ENCODE results near the gene DISC1. TPM values are rescaled to one million over a fixed set of nuclear protein-coding genes. Genes with fewer than 3 reads are reported as not detected.
"Not testable (repeated sequence)": the region's sequence is repeated elsewhere in the genome, so short reads cannot be mapped to it uniquely, and the experiment has no call there.

Gene DISC1
- total RNA-seq, 2 experiments from 2014 or later = 17.5 to 18.0 TPM

DNA sequence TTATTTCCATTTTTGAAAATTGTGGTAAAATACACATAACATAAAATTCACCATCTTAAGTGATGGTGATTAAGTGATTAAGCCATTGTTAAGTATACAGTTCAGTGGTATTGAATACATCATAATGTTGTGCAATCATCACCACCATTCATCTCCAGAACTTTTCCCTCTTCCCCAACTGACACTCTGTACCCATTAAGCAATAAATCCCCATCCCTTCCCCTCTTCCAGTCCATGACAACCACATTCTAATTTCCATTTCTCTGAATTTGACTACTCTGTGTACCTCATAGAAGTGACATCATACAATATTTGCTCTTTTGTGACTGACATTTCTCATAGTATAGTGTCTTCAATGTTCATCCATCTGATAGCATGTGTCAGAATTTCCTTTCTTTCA is 124.8 kb downstream of the DISC1 start:
- no peak for DNase-seq
- Mint-ChIP-seq H3K4me3 (no peak overlapping the region), H3K27ac (no peak overlapping the region), H3K4me1 (no peaks in the 10 kb centered on the region), H3K9me3 (peaks cover 8% of the 10 kb centered on the region), H3K36me3 (ENCODE audit: low read depth) (peaks cover 36% of the 10 kb centered on the region), H3K27me3 (no peaks in the 10 kb centered on the region)
- ChIA-PET POLR2A (no interaction called here), CTCF (no interaction called here)

DNA sequence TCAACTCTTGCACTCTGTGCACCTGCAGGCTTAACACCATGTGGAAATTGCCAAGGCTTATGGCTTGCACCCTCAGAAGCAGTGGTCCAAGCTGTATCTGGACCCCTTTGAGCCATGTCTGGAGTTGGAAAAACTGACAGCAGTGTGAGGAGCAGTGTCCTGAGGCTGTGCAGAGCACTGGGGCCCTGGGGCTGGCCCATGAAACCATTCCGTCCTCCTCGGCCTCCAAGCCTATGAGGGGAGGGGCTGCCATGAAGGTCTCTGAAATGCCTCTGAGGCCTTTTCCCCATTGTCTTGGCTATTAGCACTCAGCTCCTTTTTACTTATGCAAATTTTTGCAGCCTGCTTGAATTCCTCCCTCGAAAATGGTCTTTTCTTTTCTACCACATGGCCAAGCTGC is 126.7 kb downstream of the DISC1 start:
- H3K4me3 Mint-ChIP-seq = no peak overlapping the region
- H3K36me3 Mint-ChIP-seq (ENCODE audit: low read depth) = peaks cover 36% of the 10 kb centered on the region
- H3K4me1 Mint-ChIP-seq = no peaks in the 10 kb centered on the region
- POLR2A ChIA-PET = no interaction called here
- DNase-seq = no peak
- no peaks in the 10 kb centered on the region for H3K27me3 Mint-ChIP-seq
- H3K27ac Mint-ChIP-seq = no peak overlapping the region
- H3K9me3 Mint-ChIP-seq = peaks cover 8% of the 10 kb centered on the region
- CTCF ChIA-PET = no interaction called here

DNA sequence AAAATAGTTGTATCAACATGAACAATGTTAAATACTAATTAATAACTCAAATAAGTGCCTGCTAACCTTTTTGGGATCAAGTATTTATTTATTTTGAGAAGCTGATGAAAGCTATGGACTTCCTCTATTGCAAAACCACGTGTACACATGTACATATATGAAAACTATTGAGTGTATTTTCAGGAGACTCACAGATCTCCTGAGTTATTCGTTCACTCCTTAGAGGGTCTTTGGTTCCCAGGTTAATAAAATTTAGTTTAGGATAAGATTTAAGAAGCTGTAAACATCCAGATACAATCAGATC is 130.5 kb downstream of the DISC1 start:
- POLR2A ChIA-PET = no interaction called here
- CTCF ChIA-PET = interaction anchor here (0.6 to 3.5 kb wide), 33 partner anchors 9 to 870 kb away, joined by 3 to 43 read pairs (median 5); partner anchors contain the start of gene DISC1
- no peak overlapping the region for H3K27ac Mint-ChIP-seq
- H3K4me1 Mint-ChIP-seq = no peaks in the 10 kb centered on the region
- H3K9me3 Mint-ChIP-seq = peaks cover 7% of the 10 kb centered on the region
- no peaks in the 10 kb centered on the region for H3K27me3 Mint-ChIP-seq
- H3K4me3 Mint-ChIP-seq = no peak overlapping the region
- H3K36me3 Mint-ChIP-seq (ENCODE audit: low read depth) = peaks cover 20% of the 10 kb centered on the region
- DNase-seq = no peak

DNA sequence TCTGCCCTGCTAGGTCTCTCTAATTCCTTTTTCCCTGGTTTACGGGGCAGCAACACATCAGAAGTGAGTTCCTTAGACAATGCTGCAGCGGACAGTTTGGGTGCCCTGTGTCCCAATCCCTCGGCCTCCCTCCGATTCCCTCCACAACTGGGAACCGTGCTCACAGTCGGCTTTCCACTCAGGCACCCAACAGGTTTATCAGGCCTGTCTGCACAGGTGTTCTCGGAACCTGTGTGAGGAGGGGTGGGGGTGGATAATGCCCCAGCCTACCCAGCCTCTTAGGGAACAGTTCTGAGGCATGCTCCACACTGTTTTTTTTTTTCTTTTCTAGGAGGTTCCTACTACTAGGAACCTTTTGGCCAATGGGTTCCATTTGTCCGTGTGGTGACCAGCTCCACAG is 131.2 kb downstream of the DISC1 start:
- ChIA-PET POLR2A (no interaction called here), CTCF (interaction anchor here (1.1 to 3.5 kb wide), 13 partner anchors 9 to 870 kb away, joined by 3 to 43 read pairs (median 8); no protein-coding TSS in a partner anchor)
- DNase-seq = no peak
- no peaks in the 10 kb centered on the region for H3K27me3 Mint-ChIP-seq
- peaks cover 2% of the 10 kb centered on the region for H3K9me3 Mint-ChIP-seq
- H3K36me3 Mint-ChIP-seq (ENCODE audit: low read depth) = peaks cover 14% of the 10 kb centered on the region
- H3K4me3 Mint-ChIP-seq = no peak overlapping the region
- H3K27ac Mint-ChIP-seq = no peak overlapping the region
- H3K4me1 Mint-ChIP-seq = no peaks in the 10 kb centered on the region

DNA sequence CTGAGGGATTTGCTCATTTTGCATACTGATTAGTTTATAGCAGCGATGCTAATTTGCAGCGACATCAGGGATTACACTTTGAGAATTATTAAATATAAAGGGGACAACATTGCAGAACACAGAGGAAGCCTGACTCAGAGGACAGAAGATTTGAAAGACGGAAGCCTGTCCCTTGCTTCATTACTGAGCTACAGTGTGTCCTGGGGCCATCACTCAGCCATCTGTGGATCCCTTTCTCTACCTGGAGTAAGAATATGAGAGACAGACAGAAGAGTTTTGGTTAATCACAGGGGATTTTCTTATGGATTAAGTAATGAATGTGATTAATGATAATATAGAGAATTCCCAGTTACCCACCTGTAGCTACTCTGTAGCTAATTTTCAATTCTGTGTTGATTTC is 134.7 kb downstream of the DISC1 start:
- no peaks in the 10 kb centered on the region for H3K4me1 Mint-ChIP-seq
- POLR2A ChIA-PET = no interaction called here
- no peak overlapping the region for H3K4me3 Mint-ChIP-seq

DNA sequence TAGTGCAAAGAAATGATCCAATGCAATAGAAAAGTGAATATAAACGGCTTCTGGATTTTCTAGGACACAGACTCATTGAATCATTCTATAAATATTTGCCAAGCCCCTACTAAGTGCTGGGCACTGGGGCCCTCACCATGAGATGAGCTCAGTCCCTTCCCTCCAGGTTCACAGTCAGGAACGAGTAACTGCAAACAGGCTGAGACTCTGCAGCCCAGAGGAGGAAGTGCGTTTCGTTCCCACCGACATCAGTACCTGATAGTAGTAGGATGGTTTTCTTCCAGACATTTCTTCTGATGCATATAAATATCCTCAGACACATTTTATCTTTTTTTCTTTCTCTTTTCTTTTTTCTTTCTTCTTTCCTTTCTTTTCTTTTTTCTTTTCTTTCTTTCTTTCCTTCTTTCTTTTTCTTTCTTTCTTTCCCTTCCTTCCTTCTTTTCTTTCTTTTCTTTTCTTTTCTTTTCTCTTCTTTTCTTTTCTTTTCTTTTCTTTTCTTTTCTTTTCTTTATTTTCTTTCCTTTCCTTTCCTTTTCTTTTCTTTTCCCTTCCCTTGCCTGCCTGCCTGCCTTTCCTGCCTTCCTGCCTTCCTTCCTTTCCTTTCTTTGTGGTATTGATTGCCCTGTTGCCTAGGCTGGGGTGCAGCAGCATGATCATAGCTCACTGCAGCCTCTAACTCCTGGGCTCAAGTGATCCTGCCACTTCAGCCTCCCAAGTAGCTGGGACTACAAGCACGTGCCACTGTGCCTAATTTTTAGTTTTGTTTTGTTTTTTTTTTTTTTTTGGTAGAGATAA is 135.4 kb downstream of the DISC1 start:
- H3K4me3 Mint-ChIP-seq = no peak overlapping the region
- no peaks in the 10 kb centered on the region for H3K9me3 Mint-ChIP-seq
- H3K4me1 Mint-ChIP-seq = no peaks in the 10 kb centered on the region
- no peak overlapping the region for H3K27ac Mint-ChIP-seq
- no peaks in the 10 kb centered on the region for H3K27me3 Mint-ChIP-seq
- CTCF ChIA-PET = no interaction called here
- DNase-seq = no peak
- POLR2A ChIA-PET = no interaction called here
- H3K36me3 Mint-ChIP-seq (ENCODE audit: low read depth) = no peaks in the 10 kb centered on the region

More for the DNA sequence above, 134.7 kb downstream of the DISC1 start:
- H3K27me3 Mint-ChIP-seq = no peaks in the 10 kb centered on the region
- no peak overlapping the region for H3K27ac Mint-ChIP-seq
- no peak for DNase-seq
- no peaks in the 10 kb centered on the region for H3K36me3 Mint-ChIP-seq (ENCODE audit: low read depth)
- no peaks in the 10 kb centered on the region for H3K9me3 Mint-ChIP-seq
- CTCF ChIA-PET = no interaction called here

DNA sequence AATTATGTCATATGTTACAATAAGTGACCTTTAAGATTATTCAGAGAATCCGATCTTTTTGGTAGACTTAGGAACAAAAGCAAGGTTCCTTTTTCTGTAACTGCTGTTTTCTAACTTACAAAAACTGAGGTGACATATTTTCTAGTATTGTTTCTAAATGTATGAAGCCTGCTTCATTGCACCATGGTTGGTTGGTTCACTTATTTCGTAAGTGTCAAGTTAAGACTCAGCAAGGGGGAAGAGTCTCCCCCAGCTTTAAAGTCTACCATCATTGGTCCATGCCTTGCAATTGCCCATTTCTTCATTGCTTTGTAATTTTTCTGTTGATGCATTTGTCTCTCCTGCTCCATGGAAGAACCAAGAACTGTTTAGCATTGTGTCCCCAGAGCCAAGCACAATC is 136.9 kb downstream of the DISC1 start:
- Mint-ChIP-seq H3K9me3 (no peaks in the 10 kb centered on the region), H3K27me3 (no peaks in the 10 kb centered on the region), H3K4me3 (no peak overlapping the region), H3K27ac (no peak overlapping the region), H3K36me3 (ENCODE audit: low read depth) (no peaks in the 10 kb centered on the region), H3K4me1 (no peaks in the 10 kb centered on the region)
- ChIA-PET POLR2A (no interaction called here), CTCF (interaction anchor here (0.9 kb wide), 1 partner anchor 9 kb away, joined by 3 read pairs; no protein-coding TSS in a partner anchor)
- no peak for DNase-seq

DNA sequence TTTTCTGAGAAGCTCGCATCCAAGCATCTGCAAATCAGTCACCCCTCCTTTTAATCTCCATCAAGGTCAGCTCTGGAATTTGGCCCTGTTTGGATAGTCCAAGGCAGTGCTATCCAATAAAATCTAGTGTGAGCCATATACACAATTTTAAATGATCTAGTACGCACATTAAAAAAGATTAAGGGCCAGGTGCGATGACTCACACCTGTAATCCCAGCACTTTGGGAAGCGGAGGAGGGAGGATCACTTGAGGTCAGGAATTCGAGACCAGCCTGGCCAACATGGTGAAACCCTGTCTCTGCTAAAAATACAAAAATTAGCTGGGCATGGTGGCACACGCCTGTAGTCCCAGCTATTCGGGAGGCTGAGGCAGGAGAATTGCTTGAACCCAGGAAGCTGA is 139.2 kb downstream of the DISC1 start:
- CTCF ChIA-PET = interaction anchor here (4.3 kb wide), 1 partner anchor 9 kb away, joined by 43 read pairs; no protein-coding TSS in a partner anchor
- H3K27me3 Mint-ChIP-seq; POLR2A ChIA-PET; H3K4me3 Mint-ChIP-seq; H3K36me3 Mint-ChIP-seq (ENCODE audit: low read depth); DNase-seq; H3K27ac Mint-ChIP-seq; H3K9me3 Mint-ChIP-seq; H3K4me1 Mint-ChIP-seq: not testable (repeated sequence)

DNA sequence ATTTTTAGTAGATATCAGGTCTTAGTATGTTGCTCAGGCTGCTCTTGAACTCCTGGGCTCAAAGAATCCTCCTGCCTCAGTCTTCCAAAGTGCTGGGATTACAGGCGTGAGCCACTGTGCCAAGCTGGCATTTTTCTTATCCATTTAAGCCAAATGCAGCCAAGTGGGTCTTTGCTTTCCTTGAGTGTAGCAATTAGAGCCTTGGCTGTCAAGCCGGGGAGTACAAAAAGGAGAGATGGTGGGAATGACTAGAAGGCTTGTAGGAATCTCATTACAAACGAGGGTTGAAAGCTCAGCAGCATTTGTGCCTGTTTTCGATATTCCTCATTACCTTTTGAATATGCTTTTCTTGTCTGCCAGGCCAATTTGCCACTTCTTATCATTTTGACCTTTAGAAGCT is 140.9 kb downstream of the DISC1 start:
- no peak overlapping the region for H3K4me3 Mint-ChIP-seq
- POLR2A ChIA-PET = no interaction called here
- no peaks in the 10 kb centered on the region for H3K9me3 Mint-ChIP-seq
- CTCF ChIA-PET = interaction anchor here (0.8 to 4.3 kb wide), 2 partner anchors 10 to 13 kb away, joined by 3 to 43 read pairs; no protein-coding TSS in a partner anchor
- no peaks in the 10 kb centered on the region for H3K27me3 Mint-ChIP-seq
- DNase-seq = no peak
- no peak overlapping the region for H3K27ac Mint-ChIP-seq
- H3K36me3 Mint-ChIP-seq (ENCODE audit: low read depth) = peaks cover 6% of the 10 kb centered on the region
- H3K4me1 Mint-ChIP-seq = no peaks in the 10 kb centered on the region

DNA sequence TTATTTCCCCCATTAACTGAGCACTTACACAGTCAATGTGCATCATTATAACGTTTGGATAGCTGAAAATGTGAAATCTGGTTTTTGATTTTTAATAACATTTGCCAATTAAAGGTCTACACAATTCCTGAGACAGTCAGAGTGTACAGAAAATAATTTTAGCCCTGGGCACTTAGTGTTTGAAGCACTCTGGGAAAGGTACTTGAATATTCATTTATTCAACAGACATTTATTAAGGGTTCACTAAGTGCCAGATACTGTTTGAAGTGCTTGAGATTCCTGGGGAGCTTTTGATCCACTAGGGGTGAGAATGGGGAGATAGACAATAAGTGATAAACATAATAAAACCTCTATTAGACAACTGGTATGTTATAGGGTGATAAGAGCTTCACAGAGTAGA is 141.8 kb downstream of the DISC1 start:
- Mint-ChIP-seq H3K4me3 (no peak overlapping the region), H3K4me1 (no peaks in the 10 kb centered on the region), H3K27me3 (no peaks in the 10 kb centered on the region), H3K27ac (no peak overlapping the region), H3K36me3 (ENCODE audit: low read depth) (peaks cover 6% of the 10 kb centered on the region), H3K9me3 (no peaks in the 10 kb centered on the region)
- POLR2A ChIA-PET = no interaction called here
- CTCF ChIA-PET = interaction anchor here (4.3 kb wide), 1 partner anchor 11 kb away, joined by 43 read pairs; no protein-coding TSS in a partner anchor
- DNase-seq = no peak

DNA sequence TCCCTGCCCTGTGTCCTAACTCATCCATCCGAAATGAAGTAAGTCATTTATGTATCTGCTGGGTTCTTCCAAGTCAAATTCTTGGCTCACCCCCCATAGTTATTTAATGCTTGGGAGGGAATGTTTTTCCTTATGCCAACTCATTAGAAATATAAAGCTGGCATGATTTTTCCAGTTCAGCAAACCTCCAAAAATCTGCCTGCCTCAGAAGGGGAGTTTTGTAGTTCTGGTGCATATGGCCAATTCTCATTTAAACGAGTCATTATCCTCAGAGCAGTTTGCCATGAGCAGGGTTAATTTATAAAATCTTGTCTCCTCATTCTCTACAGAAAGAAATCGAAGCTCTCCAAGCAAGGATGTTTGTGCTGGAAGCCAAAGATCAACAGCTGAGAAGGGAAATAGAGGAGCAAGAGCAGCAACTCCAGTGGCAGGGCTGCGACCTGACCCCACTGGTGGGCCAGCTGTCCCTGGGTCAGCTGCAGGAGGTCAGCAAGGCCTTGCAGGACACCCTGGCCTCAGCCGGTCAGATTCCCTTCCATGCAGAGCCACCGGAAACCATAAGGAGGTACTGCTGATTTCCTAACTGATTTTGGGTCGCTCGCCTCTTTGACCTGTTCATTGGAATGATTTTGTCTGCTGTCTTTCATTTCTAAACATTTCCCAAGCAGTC is 144.1 kb downstream of the DISC1 start:
- POLR2A ChIA-PET = no interaction called here
- no peak for DNase-seq
- no peaks in the 10 kb centered on the region for H3K27me3 Mint-ChIP-seq
- no peaks in the 10 kb centered on the region for H3K9me3 Mint-ChIP-seq
- peaks cover 6% of the 10 kb centered on the region for H3K36me3 Mint-ChIP-seq (ENCODE audit: low read depth)
- no peak overlapping the region for H3K4me3 Mint-ChIP-seq
- H3K4me1 Mint-ChIP-seq = no peaks in the 10 kb centered on the region
- no peak overlapping the region for H3K27ac Mint-ChIP-seq
- CTCF ChIA-PET = interaction anchor here (3.0 kb wide), 1 partner anchor 14 kb away, joined by 16 read pairs; no protein-coding TSS in a partner anchor

DNA sequence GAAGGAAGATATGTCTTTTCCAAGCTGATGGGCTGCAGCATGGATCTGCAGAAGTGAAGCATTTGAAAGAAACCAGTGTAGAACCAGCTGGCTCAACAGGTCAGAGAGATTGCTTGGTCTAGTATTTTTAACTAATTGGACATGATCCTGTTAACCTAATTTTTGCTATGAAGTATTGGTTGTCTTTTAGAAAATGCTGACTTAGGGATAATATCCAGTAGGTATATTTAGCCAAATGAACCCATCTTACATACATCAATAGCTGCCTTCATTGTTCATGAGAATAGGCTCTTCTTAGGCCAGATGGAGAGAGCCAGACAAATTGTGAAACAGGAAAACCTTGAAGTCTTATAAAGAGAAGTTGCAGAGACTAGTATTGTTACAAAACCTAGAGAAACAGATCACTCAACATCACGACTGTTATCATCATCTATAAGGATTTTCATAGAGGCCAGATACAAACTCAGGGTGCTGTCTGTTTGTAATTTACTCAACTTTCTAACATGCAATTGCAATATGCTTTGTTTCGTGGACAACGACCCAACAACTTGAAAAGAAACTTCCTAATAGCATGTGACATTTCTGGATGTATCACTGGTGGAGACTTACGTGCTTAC is 148.2 kb downstream of the DISC1 start:
- Mint-ChIP-seq H3K36me3 (ENCODE audit: low read depth) (peaks cover 6% of the 10 kb centered on the region), H3K4me3 (no peak overlapping the region), H3K9me3 (no peaks in the 10 kb centered on the region), H3K27ac (no peak overlapping the region), H3K4me1 (no peaks in the 10 kb centered on the region), H3K27me3 (no peaks in the 10 kb centered on the region)
- ChIA-PET POLR2A (no interaction called here), CTCF (interaction anchor here (1.9 kb wide), 1 partner anchor 18 kb away, joined by 6 read pairs; no protein-coding TSS in a partner anchor)
- DNase-seq = no peak

DNA sequence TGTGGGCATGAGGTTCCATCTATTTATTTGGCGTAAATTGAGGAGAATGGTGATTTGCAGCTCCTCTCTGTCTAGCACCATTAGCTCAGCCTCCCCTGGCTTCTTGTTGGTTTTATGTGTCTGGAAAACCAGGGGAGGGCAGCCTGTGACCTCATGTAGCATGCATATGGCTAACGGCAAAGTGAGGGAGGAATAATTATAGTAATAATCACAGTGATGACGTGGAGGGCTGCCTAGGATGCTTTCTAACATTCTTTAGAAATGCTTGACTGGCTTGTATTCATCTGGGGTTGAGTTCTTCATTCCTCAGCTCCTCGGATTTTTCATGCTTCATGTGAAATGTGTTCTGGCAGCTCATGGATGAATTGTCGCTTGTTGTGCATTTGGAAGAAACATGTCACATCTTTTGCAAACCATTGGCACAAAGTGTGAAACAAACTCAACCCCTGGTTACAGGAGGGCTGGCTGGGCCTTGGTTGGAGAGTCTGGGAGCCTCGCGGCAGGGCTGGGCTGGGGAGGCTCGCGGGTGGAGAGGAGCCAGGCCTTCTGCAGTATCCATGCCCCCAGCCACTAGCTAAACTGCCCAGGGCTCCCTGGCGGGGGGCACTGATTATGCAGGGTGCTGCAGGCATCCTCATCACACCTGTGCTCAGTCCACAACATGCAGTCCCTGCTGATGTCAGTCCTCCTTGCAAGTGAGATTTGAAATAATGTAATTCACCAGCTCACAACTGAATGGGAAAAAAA is 149.6 kb downstream of the DISC1 start:
- POLR2A ChIA-PET = no interaction called here
- Mint-ChIP-seq H3K36me3 (ENCODE audit: low read depth) (peaks cover 2% of the 10 kb centered on the region), H3K4me3 (no peak overlapping the region), H3K27ac (no peak overlapping the region), H3K27me3 (no peaks in the 10 kb centered on the region), H3K9me3 (no peaks in the 10 kb centered on the region), H3K4me1 (no peaks in the 10 kb centered on the region)
- DNase-seq = no peak
- CTCF ChIA-PET = interaction anchor here (1.9 kb wide), 1 partner anchor 19 kb away, joined by 6 read pairs; no protein-coding TSS in a partner anchor

Measured in activated CD4-positive, alpha-beta memory T cell treated with anti-CD3 and anti-CD28 coated beads, Interleukin-2, amount 10 ng/mL, durations not matched to agents 7 days and 5 days (primary cell).